NB4 (cell line): ENCODE results near the gene RPL36AL.

Source experiments
- CTCF ChIP-seq: IDR thresholded peaks from one replicate; pipeline ENCODE4 v1.5.1; 2012; ENCODE audit warnings: low read depth, low read length
- POLR2A ChIP-seq: IDR thresholded peaks from 2 replicates; pipeline ENCODE4 v1.6.1; 2011; ENCODE audit warnings: mild to moderate bottlenecking; ENCODE audit not compliant: insufficient read length; ENCODE audit errors: extremely low read depth

- TF ChIP-seq CTCF (no peak), POLR2A (no peak)
Measured at GRCh38 chr14:49579841-49580240, 40.6 kb downstream of the RPL36AL start.
